Measurements from ENCODE around the gene SDC1.

SDC1 gene

DNA sequence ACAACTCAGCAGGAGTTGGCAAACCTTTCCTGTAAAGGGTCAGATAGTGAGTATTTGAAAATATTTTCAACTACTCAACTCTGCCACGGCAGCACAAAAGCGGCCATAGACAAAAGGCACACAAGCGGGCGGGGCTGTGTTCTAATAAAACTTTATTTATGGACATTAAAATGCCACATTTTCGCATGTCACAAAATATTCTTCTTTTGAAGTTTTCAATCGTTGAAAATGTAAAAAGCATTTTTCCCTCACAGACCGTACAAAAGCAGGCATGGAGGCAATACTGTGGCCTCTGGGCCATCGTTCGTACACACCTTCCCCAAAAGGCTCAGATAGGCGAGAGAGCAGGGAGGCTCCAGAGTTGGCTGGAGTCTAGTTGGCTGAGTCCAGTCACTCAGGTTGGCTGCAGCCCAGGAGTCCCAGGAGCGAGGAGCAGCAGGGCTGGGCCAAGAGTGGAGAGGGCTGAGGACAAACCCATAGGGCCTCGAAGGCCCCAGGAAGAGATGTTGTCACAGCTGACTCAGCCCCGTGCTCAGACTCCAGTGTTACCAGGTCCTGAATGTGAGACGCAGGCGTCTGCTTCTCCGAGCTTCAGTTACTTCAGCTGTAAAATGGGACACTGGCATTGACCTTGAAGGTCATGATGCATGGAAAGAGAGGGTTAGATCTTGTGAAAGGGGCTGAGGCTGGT, 42.5 kb downstream of the SDC1 start:
- DNase-seq, result no peak

DNA sequence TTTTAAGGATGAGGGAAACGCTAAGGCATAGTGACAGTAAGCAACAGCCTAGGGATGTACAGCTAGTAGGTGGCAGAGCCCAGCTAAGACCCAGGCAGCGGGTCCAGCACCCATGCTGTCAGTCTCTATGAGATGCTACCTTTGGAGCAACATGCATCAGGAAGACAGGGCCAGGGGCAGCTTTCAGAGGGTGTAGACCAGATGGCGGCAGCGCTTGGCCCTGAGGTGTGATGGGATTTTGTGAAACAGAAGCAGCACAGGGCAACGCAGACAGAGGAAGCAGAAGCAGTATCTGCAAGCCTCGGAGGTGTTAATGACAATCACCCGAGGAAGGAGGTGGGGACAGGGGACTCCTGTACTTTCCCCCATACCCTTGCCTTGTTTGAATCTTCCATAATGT, 43.2 kb downstream of the SDC1 start:
- no peak for DNase-seq

DNA sequence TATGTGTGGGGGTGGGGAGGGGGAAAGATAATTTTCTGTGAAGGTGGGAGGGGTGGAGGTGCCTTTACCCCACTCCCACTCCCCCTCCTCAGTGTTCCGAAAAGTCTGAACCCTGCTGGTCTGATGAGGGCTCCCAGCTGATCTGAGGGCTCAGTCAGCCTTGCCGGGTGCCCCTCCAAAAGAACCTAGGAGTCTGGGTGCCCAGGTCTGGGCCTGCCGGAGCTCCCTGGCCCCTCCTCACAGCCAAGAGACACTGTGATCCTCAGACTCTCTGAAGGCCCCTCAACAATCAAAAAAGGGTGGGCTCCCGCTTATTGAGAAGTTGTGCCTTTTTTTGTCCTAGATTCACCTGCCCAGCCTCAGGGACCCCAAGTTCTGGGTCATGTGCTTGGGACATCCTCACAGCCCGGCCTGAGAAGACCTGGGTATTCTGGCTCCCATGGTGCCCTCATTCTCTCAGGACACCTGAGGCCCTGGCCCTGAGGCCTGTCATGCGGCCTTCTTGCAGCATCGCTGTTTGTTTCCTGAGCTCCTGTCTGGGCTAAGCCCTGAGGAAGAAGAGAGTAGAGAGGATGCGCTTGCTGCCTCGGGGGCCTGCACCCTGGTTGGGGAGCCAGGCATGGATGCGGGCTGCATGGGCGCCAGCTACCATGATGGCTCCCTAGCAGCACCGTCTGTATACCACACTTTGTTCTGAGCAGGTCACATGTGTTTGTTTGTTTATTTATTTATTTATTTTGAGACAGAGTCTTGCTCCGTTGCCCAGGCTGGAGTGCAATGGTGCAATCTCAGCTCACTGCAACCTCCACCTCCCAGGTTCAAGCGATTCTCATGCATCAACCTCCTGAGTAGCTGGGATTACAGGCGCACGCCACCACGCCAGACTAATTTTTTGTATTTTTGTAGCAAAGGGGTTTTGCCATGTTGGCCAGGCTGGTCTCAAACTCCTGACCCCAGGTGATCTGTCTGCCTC, 44.0 kb downstream of the SDC1 start:
- DNase-seq, result no peak

DNA sequence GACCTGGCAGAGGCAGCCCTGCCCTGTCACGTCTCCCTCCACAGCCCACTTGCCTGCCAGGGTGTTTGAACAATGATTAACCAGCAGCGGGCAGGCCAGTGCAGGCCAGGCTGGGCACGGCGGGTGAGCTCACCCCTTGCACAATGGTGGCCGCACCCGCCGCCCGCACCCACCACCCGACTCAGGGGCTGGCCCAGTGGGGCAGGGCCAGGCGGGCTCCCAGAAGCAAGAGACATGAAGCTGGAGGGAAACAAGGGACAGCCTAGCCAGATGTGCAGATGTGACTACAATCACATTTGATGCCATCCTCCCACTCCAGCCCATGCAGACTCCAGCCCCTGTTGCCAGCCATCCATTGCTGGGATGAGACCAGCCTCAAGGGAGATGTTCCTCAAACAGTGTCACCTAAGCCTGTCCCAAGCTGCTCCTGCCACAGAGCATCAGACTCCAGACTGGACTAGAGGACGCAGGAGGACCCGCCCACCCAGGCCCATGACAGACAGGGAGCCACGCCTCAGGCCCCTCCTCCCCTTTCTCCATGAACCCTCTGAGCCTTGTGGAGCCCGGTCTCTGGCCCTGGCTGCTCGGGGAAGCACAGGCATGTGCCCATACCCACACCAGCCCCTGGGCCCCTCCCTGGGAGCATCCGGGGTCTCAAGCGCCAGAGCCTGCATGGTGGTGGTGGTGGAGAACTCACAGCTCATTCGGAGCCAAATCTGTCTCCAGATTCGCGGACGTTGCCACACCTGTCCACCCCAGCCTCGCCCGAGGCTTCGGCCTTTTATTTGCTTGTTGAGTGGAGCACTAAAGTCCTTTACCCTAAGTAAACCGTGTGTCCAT, 45.0 kb downstream of the SDC1 start:
- DNase-seq, result peak; percentile 36

DNA sequence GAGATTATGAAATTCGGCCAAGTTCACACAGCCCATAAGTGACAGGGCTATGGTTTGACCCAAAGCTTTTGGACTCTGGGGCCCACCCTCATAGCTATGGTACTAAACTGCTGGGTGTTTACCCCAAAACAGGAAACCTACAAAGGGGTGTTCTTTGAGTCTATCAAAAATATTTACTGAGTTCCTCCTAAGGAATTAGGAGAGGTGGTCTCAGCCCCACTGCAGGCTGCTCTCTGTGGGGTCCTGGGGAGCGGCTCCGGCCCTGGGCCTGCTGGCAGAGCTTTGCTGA, 45.5 kb downstream of the SDC1 start:
- DNase-seq, result no peak

DNA sequence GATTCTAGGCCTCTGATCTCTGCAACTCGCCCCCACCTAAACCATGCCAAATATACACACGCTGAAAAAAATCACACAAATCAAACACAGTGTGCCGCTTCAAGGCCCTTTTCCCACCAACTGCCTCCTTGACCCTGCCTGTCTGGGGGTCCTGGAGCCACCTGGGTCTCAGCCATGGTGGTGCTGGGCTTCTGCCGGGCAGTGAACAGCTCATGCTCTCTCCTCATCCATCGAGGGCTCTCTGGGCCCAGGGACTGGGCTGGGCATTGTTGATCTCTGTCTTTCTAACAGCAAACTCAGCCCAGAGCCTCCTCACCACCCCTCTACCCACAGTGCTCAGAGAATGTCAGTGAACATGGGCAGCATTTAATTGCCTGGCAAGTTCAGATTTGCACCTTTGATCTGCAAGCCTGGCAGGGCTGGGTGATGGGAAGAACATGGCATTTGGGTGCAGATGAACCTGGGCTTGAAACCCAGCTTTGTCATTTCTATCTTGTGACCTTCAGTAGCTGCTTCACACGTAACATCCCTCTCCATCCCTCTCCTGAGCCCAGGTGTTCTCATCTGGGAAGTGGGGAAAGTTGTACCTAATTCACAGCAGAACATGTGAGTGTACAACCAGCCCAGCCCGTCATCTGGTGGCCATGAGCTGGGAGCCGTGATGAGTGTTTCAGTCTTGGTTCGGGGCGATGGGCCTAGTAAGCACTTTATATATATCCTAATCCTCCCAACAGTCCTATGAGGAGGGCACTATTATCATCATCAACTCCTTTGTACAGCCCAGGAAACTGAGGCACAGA, 46.1 kb downstream of the SDC1 start:
- no peak for DNase-seq

DNA sequence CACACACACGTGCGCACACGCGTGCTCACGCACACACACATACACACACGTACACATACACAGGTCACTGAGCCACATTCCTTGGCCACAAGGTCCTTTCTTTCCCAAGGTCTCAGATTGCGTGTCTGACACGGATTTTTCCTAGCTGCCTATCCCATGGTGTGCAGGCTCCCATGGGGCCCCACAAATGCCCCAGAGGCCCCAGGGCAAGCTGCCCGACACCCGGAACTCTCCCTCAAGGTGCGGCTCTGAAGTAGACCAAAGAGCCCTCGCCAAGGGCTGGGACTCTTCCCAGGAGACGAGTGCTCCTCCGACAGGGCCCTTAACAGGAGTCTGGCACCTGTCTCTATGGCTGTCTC, 46.7 kb downstream of the SDC1 start:
- DNase-seq, result no peak

DNA sequence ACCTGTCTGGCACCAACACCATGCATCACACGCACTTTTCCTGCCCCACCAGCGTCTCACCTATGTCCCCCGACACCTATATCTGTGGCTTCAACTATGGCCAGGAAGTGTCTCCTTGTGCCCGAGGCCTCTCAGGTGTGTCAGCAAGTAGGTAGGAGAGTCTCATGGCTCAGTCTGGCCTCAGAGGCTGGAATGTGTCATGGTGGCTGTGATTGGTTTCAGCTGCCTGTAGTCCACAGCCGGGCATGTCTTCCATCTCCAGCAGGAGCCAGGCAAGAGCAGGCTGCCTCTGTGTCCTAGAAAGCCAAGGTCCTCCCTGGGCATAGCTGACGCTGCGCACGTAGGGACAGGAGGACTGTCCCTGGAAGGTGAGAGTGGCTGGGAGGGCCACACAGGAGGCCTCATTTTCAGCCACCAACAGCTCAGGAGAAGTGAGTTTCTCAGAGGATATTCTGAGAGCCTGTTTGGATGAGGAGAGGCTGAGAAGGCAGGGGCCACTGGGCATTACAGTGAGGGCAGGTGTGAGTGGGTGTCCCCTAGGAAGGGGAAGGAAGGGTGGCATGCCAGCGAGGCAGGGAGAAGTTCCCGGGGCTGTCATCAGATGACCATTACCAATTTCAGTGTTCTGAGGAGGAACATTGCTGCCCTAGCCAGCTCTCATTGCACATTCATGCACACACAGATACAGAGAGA, 47.2 kb downstream of the SDC1 start:
- DNase-seq, result no peak

DNA sequence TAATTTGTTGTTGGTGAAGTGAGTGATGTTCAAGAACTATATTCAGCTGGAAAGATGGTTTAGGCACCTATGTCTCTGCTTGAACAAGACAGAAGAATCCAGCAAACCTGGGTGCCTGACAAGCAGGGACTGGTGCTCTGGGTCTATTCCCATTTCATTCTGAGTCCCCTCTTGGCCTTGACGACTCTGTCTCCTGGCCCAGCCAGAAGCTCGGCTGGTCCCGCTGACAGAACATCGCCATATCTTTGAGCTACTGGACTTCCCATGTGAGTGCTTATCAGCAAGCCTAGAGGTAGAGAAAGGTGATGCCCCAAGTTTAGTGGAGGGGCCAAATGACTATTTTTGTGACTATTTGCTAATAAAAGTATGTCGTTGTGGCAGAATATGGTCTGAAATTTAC, 48.2 kb downstream of the SDC1 start:
- DNase-seq, result no peak

DNA sequence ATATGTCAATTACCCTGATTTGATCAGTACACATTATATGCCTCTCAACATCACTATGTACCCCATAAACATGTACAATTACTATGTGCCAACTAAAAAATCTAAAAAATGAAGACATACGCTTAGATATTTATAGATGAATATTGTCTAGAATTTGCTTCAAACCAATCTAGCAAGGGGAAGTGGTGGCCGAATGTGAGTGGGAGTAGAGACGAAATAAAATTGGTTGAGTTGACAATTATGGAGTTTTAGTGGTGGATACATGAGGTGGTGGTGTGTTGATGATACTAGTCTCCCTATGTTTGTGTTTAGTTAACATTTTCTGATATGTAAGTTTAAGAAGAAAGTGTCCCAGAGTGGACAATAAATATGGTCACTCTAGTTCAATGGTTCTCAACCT, 49.0 kb downstream of the SDC1 start:
- DNase-seq, result no peak

DNA sequence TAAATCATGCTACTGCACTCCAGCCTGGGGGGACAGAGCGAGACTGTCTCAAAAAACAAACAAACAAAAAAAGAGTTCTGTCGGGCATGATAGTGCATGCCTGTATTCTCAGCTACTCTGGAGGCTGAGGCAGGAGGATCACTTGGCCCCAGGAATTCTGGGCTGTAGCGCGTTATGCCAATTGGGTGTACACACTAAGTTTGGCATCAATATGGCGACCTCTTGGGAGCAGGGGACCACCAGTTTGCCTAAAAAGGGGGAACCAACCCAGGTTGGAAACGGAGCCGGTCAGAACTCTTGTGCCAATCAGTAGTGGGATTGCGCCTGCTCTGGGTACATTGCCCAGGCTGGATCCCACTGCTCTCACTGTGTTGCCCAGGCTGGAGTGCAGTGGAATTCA, 49.7 kb downstream of the SDC1 start:
- no peak for DNase-seq

DNA sequence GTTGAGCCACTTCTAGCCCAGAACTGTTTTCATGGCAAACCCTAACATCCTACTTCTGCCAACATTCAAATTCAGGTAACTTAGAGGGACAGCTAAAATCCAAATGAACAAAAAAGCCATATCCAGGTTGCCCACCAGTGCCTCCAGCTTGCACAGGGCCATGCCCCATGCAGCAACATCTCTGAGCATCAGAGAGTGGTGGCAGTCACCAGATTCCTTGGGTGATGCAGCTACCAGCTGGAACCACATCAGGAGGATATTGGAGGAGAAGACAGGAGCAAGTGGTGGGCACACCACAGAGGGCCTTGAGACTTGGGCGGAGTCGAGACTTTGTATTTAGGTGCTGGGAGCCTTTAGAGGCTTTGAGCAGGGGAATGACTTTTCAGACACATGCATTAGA, 50.5 kb downstream of the SDC1 start:
- DNase-seq, result no peak

DNA sequence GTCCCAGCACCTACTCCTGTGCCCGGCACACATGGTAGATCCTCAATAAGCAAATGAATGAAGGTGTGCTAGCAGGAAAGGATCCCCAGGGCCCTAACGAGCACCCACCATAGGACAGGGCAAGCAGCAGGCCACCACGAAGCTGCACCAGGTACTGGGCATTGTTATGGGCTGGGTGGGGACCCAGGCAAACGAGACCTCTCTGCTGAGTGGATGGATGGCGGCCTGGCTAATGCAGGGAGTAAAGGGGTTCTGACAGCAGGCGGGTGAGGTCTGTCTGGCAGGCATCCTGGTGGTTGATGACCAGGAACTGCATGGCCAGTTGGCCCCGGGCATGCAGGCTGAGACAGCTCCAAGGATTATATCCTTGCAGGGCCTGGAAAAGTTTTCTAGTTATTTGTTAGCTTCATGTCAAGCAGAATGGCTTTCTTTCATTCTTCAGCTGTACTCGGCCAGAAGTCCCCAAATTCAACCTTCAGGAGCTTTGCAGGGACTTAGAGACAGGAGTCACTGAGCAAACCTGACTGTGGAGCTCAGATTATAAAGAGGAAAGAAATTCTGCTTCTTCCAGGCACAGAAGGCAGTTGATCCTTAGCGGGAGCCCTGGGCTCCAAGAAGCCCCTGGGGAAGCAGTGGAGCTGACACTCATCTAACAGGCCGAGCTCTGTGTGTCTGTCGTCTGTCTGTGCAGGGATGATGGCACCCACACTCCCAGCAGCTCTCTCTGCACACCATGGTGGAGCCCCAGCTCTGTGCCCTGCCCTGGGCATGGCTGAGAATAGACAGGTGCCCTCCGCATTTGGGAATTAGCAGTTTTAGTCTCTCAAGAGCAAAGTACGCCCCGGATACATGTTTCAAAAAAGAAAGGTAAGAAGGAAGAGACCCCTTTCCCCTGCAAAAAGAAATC, 51.2 kb downstream of the SDC1 start:
- no peak for DNase-seq

DNA sequence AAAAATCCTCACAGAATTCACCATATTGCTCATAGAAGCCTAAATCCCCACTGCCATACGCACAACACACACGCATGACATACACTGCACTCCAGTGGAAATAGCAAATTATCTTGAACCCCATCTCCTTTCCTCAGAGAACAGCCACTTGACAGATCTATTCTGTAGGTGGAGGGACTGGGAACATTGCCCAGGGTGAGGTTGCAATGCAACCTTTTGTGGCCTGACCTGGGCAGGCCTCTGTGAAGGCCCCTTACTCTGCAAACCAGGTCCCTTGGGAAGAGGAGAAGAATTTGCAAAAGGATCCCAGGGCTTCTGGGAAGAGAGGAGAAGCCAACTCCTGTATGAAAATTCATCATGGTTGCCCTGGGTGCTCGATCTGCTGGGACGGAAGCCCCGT, 51.9 kb downstream of the SDC1 start:
- no peak for DNase-seq

DNA sequence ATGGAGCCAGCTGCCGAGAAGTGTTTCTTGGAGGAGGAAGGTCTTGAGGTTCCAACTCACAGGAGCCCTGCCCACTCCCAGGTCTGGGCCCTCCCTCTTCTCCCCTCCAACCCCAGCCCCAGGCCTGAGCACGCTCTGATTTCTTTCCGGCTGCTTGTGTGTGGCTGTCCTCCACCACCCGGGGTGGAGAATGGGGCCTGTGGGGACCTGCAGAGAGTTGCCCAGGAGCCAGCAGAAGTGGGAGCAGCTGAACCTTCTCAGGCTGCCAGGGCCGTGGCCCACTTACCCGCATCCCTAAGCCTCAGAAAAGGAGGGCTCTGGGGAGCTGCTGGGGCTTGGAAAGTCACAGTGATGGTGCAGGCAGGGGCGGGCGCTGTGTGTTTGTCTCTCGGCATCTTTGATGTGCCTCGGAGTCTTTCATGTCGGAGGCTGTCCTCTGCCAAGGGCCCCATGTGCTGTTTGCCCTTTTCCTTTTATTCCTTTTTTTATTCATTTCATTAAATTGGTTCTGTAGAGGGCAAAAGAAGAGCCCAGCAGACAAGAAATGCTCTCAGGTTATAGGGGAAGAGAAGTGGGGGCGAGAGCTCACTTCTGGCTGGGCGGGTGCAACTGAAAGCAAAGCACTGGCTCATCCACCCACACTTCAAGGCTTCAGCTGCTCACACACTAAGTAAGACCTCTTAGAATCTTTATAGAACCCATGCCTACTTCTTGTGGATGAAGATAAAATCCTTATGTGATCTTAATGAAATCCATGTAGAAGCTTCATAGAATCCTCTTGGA, 52.5 kb downstream of the SDC1 start:
- DNase-seq, result no peak

DNA sequence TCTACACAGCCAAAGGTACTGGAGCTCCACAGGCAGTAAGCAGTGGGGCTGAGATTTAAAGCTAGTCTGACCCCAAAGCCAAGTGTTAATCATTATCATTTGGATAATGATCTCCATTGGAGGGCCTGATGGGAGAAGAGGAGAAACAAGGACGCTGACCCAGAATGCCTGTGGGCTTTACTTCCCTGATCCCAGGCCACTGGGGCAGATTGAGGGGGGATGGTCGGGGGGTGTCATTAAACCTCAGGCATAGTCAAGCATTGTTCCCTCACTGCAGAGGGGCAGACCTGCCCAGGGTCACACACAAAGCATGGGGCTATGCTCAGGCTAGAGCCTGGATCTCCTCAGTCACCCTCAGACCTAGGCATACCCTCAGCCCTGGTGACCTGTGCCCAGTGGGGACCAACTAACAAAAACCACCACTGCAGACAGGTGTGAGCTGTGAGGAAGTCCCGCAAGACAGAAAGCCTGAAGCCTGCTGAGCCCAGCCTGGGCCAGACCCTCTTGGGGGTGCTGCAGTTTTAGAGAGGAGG, 53.4 kb downstream of the SDC1 start:
- no peak for DNase-seq

DNA sequence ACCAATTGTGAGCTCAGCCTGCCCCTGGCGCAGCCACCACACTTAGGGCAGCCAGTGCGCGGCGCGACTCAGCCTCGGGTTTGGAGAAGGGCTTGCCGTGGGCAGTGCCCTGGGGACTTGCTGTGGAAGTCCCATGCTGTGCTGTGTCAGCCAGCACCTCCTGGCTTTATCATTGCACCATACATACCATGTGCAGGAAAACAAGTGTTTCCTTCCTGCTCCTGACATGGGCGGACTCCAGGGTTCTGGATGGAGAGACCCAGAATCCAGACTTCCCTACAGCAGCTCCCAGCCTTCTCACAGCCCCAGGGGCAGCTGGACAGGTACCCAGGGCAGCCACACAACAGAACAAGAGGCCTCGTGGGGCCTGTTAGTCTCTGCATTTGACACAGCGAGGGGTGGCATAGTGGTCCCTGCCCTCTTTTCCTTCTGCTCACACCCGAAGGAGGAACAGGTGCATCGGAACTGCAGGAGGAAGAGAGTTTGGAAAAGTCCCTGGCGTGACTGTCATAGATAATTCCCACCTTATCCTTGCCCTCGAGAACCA, 54.2 kb downstream of the SDC1 start:
- DNase-seq, result no peak

DNA sequence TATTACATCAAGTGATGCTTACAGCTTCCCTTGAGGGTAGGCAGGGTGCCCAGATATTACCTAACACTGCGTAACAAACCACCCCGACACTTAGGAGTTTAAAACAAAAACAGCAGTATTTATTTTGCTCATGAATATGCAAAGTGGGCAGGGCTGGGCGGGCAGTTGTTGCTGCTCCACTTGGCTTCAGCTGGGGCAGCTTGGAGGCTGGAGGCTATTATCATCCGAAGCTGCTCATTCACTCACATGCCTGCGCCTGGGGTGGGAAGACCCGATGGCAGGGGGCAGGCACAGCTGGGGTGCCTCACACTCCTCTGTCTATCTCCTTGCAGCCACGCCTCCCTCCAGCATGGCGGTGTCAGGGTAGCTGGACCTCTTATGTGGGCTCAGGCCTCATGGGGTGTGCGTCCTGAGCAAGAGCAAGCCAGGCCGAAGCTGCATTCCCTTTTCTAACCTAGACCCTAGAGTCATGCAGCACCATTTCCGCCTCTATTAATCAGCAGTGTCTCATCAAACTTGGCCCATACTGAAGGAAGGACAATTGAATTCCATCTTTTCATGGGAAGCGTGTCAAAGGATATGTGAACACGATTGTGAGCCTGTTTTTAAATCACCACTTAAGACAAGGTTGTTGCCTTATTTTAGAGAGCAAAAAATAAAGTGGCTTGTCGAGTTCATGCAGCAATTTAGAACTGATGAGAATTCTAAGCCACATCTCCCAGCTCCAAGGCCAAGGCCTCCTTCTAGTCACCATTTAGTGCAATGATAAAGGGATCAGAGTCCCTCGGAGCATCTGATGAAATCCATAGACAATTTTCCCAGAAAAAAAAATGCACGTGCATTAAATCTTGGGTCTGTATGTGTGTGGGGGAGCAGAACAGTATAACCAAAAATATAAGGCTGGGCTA, 54.9 kb downstream of the SDC1 start:
- no peak for DNase-seq

Data from 8988T (cell line).